Stimulated activated naive CD4-positive, alpha-beta T cell (primary cell): ENCODE results near the gene NME5.

ENCODE experiments used
- DNase-seq, 6 experiments: peaks; one replicate each; lab custom pipeline; 2025; lab: John Stamatoyannopoulos, UW

Gene NME5

GRCh38 chr5:138132543-138132942 is 6.7 kb downstream of the NME5 start:
- no peak for DNase-seq

GRCh38 chr5:138129347-138129746 is 9.9 kb downstream of the NME5 start:
- no peak for DNase-seq

DNA sequence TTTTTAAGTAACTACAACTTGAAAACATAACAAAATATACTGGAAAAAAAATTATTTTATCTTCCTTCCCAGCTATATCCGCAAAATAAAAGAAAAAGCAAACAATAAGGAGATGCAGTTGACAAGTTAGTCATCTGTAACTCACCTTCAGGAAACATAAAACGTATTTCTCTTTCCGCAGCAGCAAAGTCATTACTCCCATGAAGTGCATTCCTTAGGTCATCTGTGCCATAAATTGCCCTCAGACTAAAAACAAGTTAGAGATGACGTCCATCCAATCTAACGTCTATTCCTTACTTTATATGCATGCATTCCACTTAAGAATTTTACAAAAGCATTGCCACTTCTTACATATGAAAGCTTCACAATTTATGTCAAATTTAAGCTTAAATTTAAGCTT is 10.9 kb downstream of the NME5 start:
- no peak for DNase-seq

- DNase-seq: no peak
Observed at GRCh38 chr5:138115254-138115653, 24.0 kb downstream of the NME5 start.

- no peak for DNase-seq
Observed at GRCh38 chr5:138111937-138112336, 27.3 kb downstream of the NME5 start.

DNA sequence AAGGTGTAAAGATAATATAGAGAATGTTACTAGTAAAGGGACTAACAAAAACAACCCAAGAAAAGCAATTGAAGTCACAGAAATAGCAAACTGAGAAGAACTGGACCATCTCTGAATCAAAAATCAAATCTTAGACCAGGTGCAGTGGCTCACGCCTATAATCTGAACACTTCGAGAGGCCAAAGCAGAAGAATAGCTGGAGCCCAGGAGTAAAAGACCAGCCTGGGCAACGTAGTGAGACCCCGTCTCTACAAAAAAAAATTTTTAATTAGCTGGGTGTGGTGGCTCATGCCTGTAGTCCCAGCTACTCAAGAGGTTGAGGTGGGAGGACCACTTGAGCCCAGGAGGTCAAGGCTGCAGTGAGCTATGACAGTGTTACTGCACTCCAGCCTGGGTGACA is 28.0 kb downstream of the NME5 start:
- no peak for DNase-seq

DNA sequence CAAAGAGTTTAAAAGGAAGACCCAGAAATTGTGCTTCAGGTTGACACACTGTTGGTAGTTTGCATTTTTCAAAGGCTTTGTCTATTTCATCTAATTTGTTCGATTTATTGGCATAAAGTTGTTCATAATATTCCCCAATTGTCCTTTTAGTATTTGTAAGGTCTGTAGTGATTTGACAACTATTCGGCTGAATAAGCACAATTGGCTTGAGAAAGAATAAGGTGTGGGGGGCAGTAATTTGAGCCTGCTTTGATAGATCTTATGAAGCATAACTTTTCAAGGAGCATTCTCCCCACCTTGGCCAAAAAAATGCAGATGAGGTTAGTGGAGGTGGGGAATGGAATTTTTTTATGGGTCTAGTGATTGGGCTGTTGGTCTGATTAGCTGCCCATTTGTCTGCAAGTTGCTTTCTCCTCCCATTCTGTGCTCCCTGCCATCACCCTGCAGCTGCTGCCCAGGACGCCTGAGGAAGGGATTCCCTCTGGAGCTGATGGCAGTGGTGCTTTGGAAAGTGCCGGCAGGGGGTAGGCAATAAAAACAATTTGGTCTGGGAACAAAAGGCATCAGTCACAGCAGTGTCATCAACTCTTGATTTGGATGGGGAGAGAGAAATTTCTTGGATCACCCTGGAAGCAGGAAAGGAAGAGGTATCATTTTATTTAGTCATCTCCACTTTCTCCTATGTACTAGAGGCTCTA is 28.8 kb downstream of the NME5 start:
- no peak for DNase-seq

DNA sequence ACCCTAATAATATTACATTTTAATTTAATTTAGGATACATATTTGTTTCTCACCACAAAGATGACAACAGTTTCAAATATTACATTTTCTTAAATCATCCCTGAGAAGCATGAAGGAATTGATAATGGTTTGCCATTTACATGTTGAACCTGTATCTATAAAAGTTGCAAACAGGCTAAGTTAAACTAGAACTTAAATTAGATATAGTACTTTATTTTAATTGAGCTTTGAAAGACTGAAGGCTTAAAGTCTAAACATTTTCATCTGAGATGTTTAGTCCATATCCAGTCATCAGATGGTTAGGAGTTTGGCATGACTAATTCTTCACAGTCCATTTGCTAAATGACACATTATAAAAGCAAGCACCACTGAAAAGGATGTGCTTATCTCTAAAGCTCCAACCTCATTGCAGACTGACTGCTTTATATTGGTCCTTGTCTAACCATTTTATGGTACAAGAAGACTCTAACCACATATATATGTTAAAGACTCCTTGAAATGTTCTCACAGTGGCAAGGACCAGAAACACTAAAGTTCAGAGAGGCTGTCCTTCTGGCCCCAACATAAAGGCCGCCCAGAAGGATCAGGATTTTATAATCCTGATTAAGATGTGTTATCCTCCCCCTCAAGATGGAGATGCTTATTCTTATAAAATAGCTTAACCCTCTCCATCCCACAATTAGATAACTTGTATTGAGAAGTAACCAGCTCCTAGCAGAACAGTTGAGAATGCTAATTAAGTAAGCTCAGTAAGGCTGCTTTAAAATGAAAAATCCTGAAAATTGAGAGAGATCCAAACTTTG is 29.6 kb downstream of the NME5 start:
- DNase-seq: no peak

GRCh38 chr5:138107213-138107612 is 32.0 kb downstream of the NME5 start:
- DNase-seq: no peak

DNA sequence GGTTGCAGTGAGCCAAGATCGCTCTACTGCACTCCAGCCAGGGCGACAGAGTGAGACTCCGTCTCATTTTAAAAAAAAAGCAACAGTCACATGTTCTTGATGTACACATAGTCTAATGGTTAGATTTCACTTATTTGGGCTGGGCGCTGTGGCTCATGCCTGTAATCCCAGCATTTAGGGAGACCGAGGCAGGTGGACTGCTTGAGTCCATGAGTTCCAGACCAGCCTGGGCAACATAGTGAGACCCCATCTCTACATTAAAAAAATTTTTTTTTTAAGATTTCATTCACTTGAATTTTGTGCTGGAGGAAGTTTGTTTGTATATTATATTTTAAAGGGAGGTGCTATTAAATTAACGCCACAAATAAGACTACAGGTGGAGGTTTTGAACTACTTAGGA is 33.5 kb downstream of the NME5 start:
- no peak for DNase-seq

GRCh38 chr5:138103319-138103637 is 36.0 kb downstream of the NME5 start:
- no peak for DNase-seq

- no peak for DNase-seq
Observed at GRCh38 chr5:138102454-138103318, 36.5 kb downstream of the NME5 start.

DNA sequence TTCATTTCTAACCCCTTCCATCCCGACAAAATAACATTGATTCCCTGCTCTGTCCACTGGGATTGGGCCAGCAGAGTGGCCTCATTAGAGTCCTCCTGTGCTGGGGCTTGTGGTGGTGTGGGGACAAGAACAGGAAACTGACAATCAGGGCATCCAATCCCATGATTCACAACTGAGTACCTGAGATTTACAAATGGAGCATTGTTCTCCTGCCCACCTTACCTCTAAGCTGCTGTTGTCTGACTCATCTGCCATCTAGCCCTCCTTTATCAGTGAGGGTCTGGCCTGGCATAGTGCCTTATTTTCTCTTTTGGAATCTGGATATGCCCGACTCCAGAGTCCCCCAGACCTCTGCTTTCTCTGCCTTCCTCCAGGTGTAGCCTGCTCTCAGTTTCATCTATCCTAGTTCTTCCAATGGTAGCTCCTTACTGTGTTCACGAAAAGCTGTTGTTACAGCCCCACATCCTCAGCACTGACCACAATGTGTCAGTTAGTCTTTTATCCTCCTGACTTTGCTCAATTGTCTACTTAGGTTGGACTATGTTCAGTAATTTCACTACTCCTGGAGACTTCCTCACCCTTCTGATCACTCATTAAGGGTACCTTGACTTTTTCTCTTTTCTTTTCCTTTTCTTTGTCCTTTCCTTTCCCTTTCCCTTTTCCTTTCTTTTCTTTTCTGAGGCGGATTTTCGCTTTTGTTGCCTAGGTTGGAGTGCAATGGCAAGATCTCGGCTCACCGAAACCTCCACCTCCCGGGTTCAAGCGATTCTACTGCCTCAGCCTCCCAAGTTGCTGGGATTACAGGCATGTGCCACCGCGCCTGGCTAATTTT is 42.0 kb downstream of the NME5 start:
- DNase-seq: no peak

GRCh38 chr5:138096363-138096762 is 42.9 kb downstream of the NME5 start:
- DNase-seq: no peak

DNA sequence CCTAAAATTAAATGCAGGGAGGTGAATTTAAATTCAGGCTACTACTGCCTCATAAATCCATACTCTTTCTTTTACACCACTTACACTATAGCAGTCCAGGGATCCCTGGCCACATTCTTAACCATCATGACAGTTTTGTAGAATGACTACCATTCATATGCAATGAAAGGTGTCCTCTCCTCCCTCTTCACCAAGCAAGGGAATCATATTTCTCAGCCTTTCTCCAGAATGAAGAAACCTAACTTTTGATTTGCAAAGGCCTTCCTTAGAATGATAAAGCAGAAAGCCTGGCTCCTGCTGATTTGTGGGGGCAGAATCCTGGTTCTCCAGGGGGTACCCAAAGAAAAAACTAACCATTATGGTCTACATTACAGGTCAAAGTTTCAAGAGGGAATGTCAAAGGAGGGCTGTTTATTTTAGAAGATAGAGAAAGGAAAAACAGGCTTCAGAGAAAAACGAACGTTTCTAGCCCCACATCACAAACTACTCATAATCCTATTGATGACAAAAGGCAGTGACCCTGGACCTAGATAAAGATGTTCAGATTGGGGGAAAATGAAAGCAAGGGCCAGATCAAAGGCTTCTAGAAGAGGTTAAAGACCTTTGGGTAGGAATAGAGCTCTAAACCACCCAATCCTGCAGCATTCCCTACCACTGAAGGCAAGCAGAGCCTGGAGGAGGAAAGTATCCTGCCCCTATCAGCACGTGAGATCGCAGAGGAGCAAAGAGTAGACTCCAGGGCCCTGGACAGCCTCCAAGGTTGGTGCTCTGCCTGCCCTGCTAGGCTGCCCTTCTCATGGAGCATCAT is 43.9 kb downstream of the NME5 start:
- DNase-seq: no peak

GRCh38 chr5:138093036-138093435 is 46.2 kb downstream of the NME5 start:
- peak in 3 of 6 experiments; percentile 56 to 63 (median 61) for DNase-seq

DNA sequence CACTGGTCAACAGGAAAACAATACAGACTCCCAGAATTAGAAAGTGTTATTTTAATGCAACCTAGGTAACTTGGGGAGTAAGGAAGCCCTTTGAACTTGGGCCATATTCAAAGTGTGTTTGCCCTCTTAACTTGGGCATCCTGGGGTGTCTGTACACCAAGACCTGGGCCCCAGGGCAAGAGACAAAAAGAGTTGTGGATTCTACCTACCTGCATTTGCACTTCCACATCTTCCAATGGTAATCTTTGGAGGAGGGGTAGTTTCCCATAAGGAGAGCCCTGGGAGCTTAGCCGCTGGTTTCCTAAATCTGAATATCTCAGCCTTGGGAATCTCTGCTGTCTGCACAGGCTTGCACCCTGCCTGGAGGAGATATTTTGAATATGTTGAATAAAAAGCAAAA is 46.9 kb downstream of the NME5 start:
- DNase-seq: no peak

DNA sequence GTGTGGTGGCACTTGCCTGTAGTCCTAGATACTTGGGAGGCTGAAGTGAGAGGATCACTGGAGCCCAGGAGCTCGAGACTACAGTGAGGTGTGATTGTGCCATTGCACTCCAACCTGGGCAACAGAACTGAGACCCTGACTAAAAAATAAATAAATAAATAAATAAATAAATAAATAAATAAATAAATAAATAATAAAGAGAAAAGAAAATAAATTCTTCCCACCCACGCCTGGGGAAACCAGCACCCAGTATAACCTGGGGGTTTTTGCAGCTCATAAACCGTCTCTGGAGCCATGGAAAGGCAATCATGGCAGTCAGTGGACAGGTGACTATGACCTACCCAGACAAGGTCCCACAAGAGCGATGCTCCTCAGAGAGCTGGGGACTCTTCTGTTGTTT is 47.5 kb downstream of the NME5 start:
- DNase-seq: no peak

- DNase-seq: no peak
Observed at GRCh38 chr5:138083702-138084101, 55.5 kb downstream of the NME5 start, which contains the start of gene WNT8A. Gene WNT8A, plus strand, starts transcription at chr5:138084033. Its CDS starts 95 bp downstream, at chr5:138084128.

GRCh38 chr5:138082033-138082432 is 57.2 kb downstream of the NME5 start:
- no peak for DNase-seq
